ENCODE measurements around the gene TGFBR3.

The TGFBR3 gene

GRCh38 chr1:91827459-91828321 is 58.3 kb downstream of the TGFBR3 start:
- DNase-seq (ENCODE audit: low read depth, low spot score), result no peak

GRCh38 chr1:91827087-91827458 is 58.9 kb downstream of the TGFBR3 start:
- no peak for DNase-seq (ENCODE audit: low read depth, low spot score)

- no peak for DNase-seq (ENCODE audit: low read depth, low spot score)
Measured at GRCh38 chr1:91826649-91827048, 59.3 kb downstream of the TGFBR3 start.

- DNase-seq (ENCODE audit: low read depth, low spot score), result no peak
Measured at GRCh38 chr1:91826248-91826647, 59.7 kb downstream of the TGFBR3 start.

- DNase-seq (ENCODE audit: low read depth, low spot score), result no peak
Measured at GRCh38 chr1:91821126-91821868, 64.7 kb downstream of the TGFBR3 start.

- DNase-seq (ENCODE audit: low read depth, low spot score), result no peak
Measured at GRCh38 chr1:91819038-91819788, 66.7 kb downstream of the TGFBR3 start.

GRCh38 chr1:91818713-91818975 is 67.3 kb downstream of the TGFBR3 start:
- no peak for DNase-seq (ENCODE audit: low read depth, low spot score)

GRCh38 chr1:91817211-91817905 is 68.6 kb downstream of the TGFBR3 start:
- no peak for DNase-seq (ENCODE audit: low read depth, low spot score)

- no peak for DNase-seq (ENCODE audit: low read depth, low spot score)
Measured at GRCh38 chr1:91816031-91816430, 69.9 kb downstream of the TGFBR3 start.

- DNase-seq (ENCODE audit: low read depth, low spot score), result no peak
Measured at GRCh38 chr1:91814448-91814847, 71.5 kb downstream of the TGFBR3 start.

- no peak for DNase-seq (ENCODE audit: low read depth, low spot score)
Measured at GRCh38 chr1:91813813-91814212, 72.1 kb downstream of the TGFBR3 start.

GRCh38 chr1:91811363-91812025 is 74.5 kb downstream of the TGFBR3 start:
- DNase-seq (ENCODE audit: low read depth, low spot score), result no peak

GRCh38 chr1:91809317-91809716 is 76.6 kb downstream of the TGFBR3 start:
- DNase-seq (ENCODE audit: low read depth, low spot score), result no peak

GRCh38 chr1:91807921-91808620 is 77.9 kb downstream of the TGFBR3 start:
- no peak for DNase-seq (ENCODE audit: low read depth, low spot score)

- DNase-seq (ENCODE audit: low read depth, low spot score), result no peak
Measured at GRCh38 chr1:91806769-91807700, 78.9 kb downstream of the TGFBR3 start.

- DNase-seq (ENCODE audit: low read depth, low spot score), result no peak
Measured at GRCh38 chr1:91806181-91806768, 79.7 kb downstream of the TGFBR3 start.

- DNase-seq (ENCODE audit: low read depth, low spot score), result no peak
Measured at GRCh38 chr1:91805311-91805801, 80.6 kb downstream of the TGFBR3 start.

GRCh38 chr1:91804546-91805023 is 81.4 kb downstream of the TGFBR3 start:
- no peak for DNase-seq (ENCODE audit: low read depth, low spot score)

Data from iPS DF 19.7 (cell line).